A549 (cell line): ENCODE results near the gene SLC25A15. TPM values are rescaled to one million over a fixed set of nuclear protein-coding genes. Genes with fewer than 3 reads are reported as not detected.
"Not testable (repeated sequence)": the region's sequence is repeated elsewhere in the genome, so short reads cannot be mapped to it uniquely, and the experiment has no call there.

Experiments used
- ATAC-seq, 2 experiments: fragments of 200-7000 bp in 1 of 2; fragments of >200 bp in 1 of 2; cut with Nextera tagmentation in 1 of 2; cut with Tn5 transposase in 1 of 2; 3 replicates each; pipeline versions ENCODE4 v1.8.0 to v1.9.1; 2018 to 2020; ENCODE audit warnings: mild to moderate bottlenecking in 1 of 2, moderate library complexity in 1 of 2
- CTCF ChIA-PET: fragments of 300-600 bp; sonication (Branson Sonifier 250); formaldehyde crosslinking; extraction: SDS; loops from one replicate; lab custom pipeline; 2021; ENCODE audit warnings: antibody characterized with exemption, inconsistent platforms; lab: Yijun Ruan, JAX
- POLR2A ChIA-PET: fragments of 350-600 bp; formaldehyde crosslinking; extraction: SDS; loops from one replicate; lab custom pipeline; 2021; ENCODE audit warnings: antibody characterized with exemption, inconsistent platforms; lab: Yijun Ruan, JAX
- DNase-seq, 2 experiments: peaks; one replicate each; pipeline versions ENCODE4 v3.0.0 to v3.0.0-alpha.2; 2011 to 2016; ENCODE audit warnings: low read depth in 1 of 2, low spot score in 1 of 2
- FAIRE-seq: peaks from 2 replicates; lab custom pipeline; 2011; peaks lifted over from hg19 to GRCh38; lab: Jason Lieb, UNC
- H3K27ac ChIP-seq, 2 experiments: fragments of >200 bp; sonication (Bioruptor Twin); formaldehyde crosslinking; 3 replicates each; pipeline ENCODE4 v1.5.1; 2016 to 2017
- H3K4me1 ChIP-seq: fragments of >200 bp; sonication (Bioruptor Twin); formaldehyde crosslinking; 3 replicates; pipeline ENCODE4 v1.6.1; 2016
- H3K4me2 ChIP-seq: fragments of >200 bp; sonication (Bioruptor Twin); formaldehyde crosslinking; 3 replicates; pipeline ENCODE4 v1.6.1; 2016
- H3K4me3 ChIP-seq: fragments of >200 bp; sonication (Bioruptor Twin); formaldehyde crosslinking; 3 replicates; pipeline ENCODE4 v1.5.1; 2016
- H3K9me3 ChIP-seq: fragments of >200 bp; sonication (Bioruptor Twin); formaldehyde crosslinking; 3 replicates; pipeline ENCODE4 v1.6.1; 2016
- CHD2 ChIP-seq: fragments of 150-350 bp; IDR thresholded peaks from 2 replicates; pipeline ENCODE4 v1.6.1; 2014; ENCODE audit warnings: low read length; ENCODE audit not compliant: partially characterized antibody
- CHD4 ChIP-seq: fragments of 200-600 bp; sonication (generic); IDR thresholded peaks from 2 replicates; pipeline ENCODE4 v1.6.1; 2016; ENCODE audit warnings: antibody characterized with exemption, mild to moderate bottlenecking, borderline replicate concordance
- EP300 ChIP-seq, 2 experiments: fragments of >200 bp; sonication (Bioruptor Twin); formaldehyde crosslinking; IDR thresholded peaks; 2 replicates in 1 of 2; 3 replicates in 1 of 2; pipeline ENCODE4 v1.6.1; 2016 to 2017
- FOXS1 ChIP-seq: fragments of 250-450 bp; sonication (Bioruptor Pico); IDR thresholded peaks from 2 replicates; pipeline ENCODE4 v1.5.0; 2020; ENCODE audit warnings: mild to moderate bottlenecking, moderate library complexity
- HEYL ChIP-seq: fragments of 250-450 bp; sonication (Bioruptor Pico); IDR thresholded peaks from 2 replicates; pipeline ENCODE4 v1.8.0; 2021; ENCODE audit warnings: mild to moderate bottlenecking, moderate library complexity
- JUNB ChIP-seq: fragments of >200 bp; sonication (Bioruptor Twin); formaldehyde crosslinking; IDR thresholded peaks from 2 replicates; pipeline ENCODE4 v1.6.1; 2016
- NR3C1 ChIP-seq: fragments of >200 bp; sonication (Bioruptor Twin); formaldehyde crosslinking; IDR thresholded peaks from 3 replicates; pipeline ENCODE4 v1.6.1; 2017
- RAD21 ChIP-seq, 2 experiments: fragments of >200 bp in 1 of 2; sonication (Bioruptor Twin) in 1 of 2; formaldehyde crosslinking in 1 of 2; IDR thresholded peaks in 1 of 2; conservative IDR thresholded peaks in 1 of 2; 2 replicates in 1 of 2; 3 replicates in 1 of 2; pipeline ENCODE4 v1.6.1; 2012 to 2018; ENCODE audit warnings: inconsistent platforms in 1 of 2
- RFX5 ChIP-seq: fragments of 450-650 bp; IDR thresholded peaks from 2 replicates; pipeline ENCODE4 v1.7.1; 2014; ENCODE audit warnings: antibody characterized with exemption, mild to moderate bottlenecking, moderate library complexity
- SREBF2 ChIP-seq: fragments of 450-650 bp; IDR thresholded peaks from 2 replicates; pipeline ENCODE4 v1.6.1; 2014; ENCODE audit warnings: mild to moderate bottlenecking, moderate library complexity
- ZFP36 ChIP-seq: fragments of 450-650 bp; IDR thresholded peaks from 2 replicates; pipeline ENCODE4 v1.6.1; 2014; ENCODE audit warnings: borderline replicate concordance; ENCODE audit not compliant: partially characterized antibody
- WGBS: methylation state at CpG from one replicate; pipeline ENCODE4 v1.1.6; 2017; ENCODE audit errors: missing lambda C conversion rate; 5-methylcytosine and 5-hydroxymethylcytosine counted together
- polyA plus RNA-seq, 4 experiments: library from polyadenylated mRNA; depleted of rRNA in 3 of 4; stranded (reverse); fragments of >200 nt; fragmentation: RNase III in 1 of 4; extraction: RNeasy Plus Mini Kit Qiagen cat#74134 plus additional on column Dnase treatment in 1 of 4; gene quantifications; 2 replicates in 3 of 4; 3 replicates in 1 of 4; pipeline ENCODE4 v1.2.3, GENCODE V29; 2011 to 2017
- TF ChIP-seq, protein P1 (sequence below): fragments of 250-450 bp; sonication (Bioruptor Pico); IDR thresholded peaks from 2 replicates; pipeline ENCODE4 v1.5.0; 2020; ENCODE audit warnings: low read depth, mild to moderate bottlenecking, moderate library complexity
- TF ChIP-seq, protein P2 (sequence below): fragments of >200 bp; sonication (Bioruptor Twin); formaldehyde crosslinking; IDR thresholded peaks from 3 replicates; pipeline ENCODE4 v1.5.1; 2016
- TF ChIP-seq, protein P3 (sequence below): fragments of >200 bp; sonication (Bioruptor Twin); formaldehyde crosslinking; IDR thresholded peaks from 3 replicates; pipeline ENCODE4 v1.6.1; 2016
- TF ChIP-seq, protein P4 (sequence below): IDR thresholded peaks from 2 replicates; pipeline ENCODE4 v1.6.1; 2012

SLC25A15 gene
- polyA plus RNA-seq, 2 of the 4 experiments (the other 2 are of a cell fraction), result 14.0 to 23.3 TPM

DNA sequence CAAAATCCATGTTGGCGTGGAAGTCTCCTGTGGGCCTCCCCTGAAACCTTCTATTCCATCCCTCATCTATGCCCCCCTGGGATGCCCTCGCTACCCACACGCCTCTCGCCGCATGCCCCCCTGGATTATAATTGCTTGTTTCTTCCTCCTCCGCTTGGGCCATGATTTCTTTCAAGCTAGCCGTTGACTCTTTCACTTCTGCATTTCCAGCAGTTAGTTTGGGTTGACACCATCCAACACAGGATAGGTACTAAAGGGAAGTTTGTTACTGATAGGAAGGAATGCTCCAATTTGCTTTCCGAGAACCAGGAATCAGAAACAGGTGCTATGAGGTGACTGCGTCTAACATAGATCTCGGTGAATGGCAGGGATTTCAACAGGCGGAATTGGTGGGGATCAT, 7.7 kb upstream of the SLC25A15 start:
- 97% methylated on average over 11 of the region's 11 CpGs for WGBS
- Histone ChIP-seq H3K4me3 (no peak overlapping the region), H3K27ac (no peak overlapping the region), H3K4me2 (no peak overlapping the region), H3K9me3 (no peaks in the 10 kb centered on the region), H3K4me1 (peaks cover 5% of the 10 kb centered on the region; the same call in 2 of the 3 replicates)
- ATAC-seq (no peak), DNase-seq (no peak), FAIRE-seq (no peak)
- TF ChIP-seq, protein P1, sequence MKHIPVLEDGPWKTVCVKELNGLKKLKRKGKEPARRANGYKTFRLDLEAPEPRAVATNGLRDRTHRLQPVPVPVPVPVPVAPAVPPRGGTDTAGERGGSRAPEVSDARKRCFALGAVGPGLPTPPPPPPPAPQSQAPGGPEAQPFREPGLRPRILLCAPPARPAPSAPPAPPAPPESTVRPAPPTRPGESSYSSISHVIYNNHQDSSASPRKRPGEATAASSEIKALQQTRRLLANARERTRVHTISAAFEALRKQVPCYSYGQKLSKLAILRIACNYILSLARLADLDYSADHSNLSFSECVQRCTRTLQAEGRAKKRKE (CRISPR knock-in tag), result no peak
- TF ChIP-seq, protein P2, sequence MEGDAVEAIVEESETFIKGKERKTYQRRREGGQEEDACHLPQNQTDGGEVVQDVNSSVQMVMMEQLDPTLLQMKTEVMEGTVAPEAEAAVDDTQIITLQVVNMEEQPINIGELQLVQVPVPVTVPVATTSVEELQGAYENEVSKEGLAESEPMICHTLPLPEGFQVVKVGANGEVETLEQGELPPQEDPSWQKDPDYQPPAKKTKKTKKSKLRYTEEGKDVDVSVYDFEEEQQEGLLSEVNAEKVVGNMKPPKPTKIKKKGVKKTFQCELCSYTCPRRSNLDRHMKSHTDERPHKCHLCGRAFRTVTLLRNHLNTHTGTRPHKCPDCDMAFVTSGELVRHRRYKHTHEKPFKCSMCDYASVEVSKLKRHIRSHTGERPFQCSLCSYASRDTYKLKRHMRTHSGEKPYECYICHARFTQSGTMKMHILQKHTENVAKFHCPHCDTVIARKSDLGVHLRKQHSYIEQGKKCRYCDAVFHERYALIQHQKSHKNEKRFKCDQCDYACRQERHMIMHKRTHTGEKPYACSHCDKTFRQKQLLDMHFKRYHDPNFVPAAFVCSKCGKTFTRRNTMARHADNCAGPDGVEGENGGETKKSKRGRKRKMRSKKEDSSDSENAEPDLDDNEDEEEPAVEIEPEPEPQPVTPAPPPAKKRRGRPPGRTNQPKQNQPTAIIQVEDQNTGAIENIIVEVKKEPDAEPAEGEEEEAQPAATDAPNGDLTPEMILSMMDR, result no peak
- TF ChIP-seq SREBF2 (no peak), RFX5 (no peak), ZFP36 (no peak), CHD4 (no peak), NR3C1 (no peak), JUNB (no peak), HEYL (no peak), FOXS1 (CRISPR knock-in tag) (no peak), EP300 (IDR thresholded peaks at IDR 0.05) (no peak), CHD2 (no peak)
- TF ChIP-seq, protein P3, sequence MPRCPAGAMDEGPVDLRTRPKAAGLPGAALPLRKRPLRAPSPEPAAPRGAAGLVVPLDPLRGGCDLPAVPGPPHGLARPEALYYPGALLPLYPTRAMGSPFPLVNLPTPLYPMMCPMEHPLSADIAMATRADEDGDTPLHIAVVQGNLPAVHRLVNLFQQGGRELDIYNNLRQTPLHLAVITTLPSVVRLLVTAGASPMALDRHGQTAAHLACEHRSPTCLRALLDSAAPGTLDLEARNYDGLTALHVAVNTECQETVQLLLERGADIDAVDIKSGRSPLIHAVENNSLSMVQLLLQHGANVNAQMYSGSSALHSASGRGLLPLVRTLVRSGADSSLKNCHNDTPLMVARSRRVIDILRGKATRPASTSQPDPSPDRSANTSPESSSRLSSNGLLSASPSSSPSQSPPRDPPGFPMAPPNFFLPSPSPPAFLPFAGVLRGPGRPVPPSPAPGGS, result no peak
- ChIA-PET POLR2A (no interaction called here), CTCF (no interaction called here)

DNA sequence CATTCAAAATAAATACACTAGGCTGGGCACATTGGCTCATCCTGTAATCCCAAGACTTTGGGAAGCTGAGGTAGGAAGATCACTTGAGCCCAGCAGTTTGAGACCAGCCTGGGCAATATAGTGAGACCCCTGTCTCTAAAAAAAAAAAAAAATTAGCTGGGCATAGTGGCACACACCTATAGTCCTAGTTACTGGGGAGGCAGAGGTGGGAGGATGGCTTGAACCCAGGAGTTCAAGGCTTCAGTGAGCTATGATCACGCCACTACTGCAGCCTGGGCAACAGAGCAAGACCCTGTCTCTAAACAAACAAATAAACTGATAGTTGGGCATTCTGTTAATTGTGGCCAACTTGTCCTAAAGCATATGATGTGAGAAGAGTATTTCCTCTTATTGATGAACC, 6.4 kb upstream of the SLC25A15 start:
- H3K9me3 ChIP-seq, H3K27ac ChIP-seq, POLR2A ChIA-PET, H3K4me1 ChIP-seq, DNase-seq, H3K4me2 ChIP-seq, ATAC-seq, FAIRE-seq, H3K4me3 ChIP-seq: not testable (repeated sequence)
- CTCF ChIA-PET, result interaction anchor here (1.2 kb wide), 1 partner anchor 844 kb away, joined by 3 read pairs; no protein-coding TSS in a partner anchor
- 93% methylated on average over 1 of the region's 1 CpG for WGBS

DNA sequence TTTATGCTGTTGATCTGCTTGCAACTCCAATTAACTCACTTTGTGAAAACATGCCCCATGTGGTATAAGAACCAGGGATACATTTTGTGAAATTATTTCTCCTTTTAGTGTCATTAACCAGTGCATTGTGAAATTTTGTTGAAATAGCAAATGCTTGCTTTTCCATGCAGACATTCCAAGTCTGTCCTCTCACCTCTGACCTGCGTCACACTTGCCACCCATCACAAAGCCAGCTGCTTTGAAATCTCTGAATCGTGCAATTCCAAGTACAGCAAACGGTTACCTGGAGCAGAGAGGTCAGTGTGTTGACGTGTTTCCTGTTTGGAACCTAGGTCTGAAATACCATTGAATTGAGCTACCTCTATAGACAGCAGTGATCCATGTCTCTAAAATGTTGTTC, 4.9 kb upstream of the SLC25A15 start:
- no peak for FAIRE-seq
- TF ChIP-seq, protein P4, sequence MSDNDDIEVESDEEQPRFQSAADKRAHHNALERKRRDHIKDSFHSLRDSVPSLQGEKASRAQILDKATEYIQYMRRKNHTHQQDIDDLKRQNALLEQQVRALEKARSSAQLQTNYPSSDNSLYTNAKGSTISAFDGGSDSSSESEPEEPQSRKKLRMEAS, result no peak
- TF ChIP-seq HEYL (no peak), RAD21 (conservative IDR thresholded peaks at IDR 0.05 in 1 of 2, IDR thresholded peaks at IDR 0.05 in 1 of 2) (no peak)
- TF ChIP-seq, protein P3, result no peak
- H3K9me3 ChIP-seq, result no peaks in the 10 kb centered on the region
- DNase-seq, result no peak
- H3K27ac ChIP-seq, result no peak overlapping the region
- H3K4me1 ChIP-seq, result peaks cover 9% of the 10 kb centered on the region; the same call in 2 of the 3 replicates
- no peak overlapping the region for H3K4me2 ChIP-seq
- H3K4me3 ChIP-seq, result no peak overlapping the region
- no peak for ATAC-seq
- 82% methylated on average over 4 of the region's 4 CpGs for WGBS
- POLR2A ChIA-PET, result no interaction called here
- CTCF ChIA-PET, result no interaction called here
